ENCODE results near the gene RNF220.

The RNF220 gene

DNA sequence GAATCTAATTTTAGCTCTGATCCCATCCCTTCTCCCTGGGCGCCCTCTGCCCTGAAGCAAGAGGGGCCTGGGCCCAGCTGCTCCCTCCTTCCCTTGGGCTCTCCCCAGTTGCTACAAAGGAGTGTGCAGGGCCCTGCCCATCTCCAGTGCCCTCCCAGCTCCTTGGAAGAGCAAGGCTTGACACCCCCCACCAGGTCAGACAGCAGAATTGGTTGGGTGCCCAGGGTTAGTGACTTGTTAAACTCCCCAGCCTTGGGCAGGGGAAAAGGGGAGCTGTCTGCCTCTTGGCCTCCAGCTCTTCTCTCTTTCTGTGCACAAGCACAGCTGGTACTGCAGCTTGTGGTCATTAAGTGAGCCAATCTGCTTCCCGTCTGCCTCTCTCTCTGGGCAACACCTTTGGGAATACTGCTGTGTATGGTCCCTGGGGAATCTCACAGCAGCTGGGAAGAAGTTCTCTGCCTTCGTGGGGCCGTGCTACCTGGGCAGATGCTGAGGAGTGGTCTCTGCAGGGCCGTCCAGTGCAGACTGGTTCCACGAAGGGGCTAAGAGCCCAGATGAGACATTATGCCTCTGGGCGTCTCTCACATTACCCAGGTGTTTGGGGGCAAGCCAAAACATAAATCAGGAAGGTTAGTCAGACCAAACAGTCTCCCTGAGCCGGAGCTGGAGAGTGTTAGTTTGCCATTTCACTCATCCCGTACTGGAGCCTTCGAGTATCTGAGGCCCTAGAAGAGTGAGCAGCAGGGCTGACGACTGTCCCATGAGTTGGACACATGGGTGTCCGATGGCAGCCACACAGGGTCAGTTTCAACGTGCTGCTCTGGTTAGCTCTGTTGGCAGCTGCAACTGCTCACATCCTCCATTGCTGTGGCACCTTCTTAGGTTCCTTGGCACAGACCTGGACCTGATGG lies 231.9 kb downstream of the RNF220 start:
- no peak for DNase-seq (ENCODE audit: low read depth in 2 of 2)

DNA sequence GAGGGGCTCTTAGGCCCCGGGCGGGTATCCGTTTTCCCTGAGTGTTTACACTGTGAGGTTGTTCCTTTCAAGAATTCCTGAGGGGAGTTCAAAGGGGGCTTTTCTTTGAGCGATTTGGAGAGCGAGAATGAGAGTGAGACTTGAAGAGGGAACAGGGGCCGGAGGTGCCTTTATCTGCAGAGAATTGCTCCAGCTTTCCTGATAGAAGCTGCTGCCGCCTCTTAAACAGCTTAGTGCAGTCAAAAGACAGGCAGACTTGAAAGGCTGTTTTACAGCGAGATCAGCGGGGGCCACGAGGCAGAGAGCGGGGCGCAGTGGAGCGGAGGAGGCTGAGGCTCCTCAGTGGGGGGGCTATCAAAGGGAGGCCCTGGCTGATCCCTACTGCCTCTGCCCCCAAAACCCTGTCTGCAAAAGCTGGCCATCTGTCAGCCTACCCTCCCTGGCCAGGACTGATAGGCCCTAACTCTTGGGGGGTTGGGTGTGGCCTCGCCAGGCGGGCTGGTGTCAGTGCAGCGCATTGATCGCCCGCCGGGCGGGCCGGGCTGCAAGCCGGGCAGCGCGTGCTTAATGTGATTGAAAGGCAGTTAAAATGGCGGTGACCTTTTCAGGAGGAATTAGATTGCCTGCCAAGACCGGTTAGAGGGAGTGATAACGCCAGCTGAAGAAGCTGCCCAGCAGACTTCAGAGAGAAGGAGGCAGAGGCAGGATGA lies 232.8 kb downstream of the RNF220 start:
- no peak for DNase-seq (ENCODE audit: low read depth in 2 of 2)

DNA sequence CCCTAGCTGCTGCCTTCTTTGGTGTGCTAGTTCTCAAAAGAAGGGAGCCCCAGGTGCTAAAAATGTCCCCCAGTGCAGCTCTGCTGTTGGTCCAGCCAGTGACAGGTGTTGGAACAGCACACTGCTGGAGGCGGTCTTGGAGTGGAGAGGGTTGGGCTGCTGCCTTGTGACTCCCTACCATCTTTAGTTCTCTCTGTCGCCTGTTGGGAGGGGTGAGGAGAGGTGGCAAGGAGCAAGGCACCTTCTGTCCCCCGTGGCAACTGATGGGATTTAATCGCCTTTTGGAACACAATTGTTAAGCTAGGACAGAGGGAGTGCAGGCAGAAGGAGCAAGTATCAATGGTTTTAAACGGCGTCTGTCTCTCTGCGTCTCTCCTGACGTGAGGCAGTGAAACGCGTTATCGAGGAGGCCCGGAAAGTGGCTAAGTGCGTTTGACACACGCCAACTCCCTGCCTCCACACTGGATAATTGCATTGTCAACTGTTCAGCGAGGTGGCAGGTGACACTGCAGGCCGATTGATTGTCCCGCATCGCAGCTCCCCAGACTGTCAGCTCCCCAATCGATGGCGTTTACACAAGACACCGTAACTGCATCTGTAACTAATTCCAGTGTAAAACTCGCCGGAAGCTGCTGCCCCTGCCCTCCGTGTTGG lies 235.3 kb downstream of the RNF220 start:
- no peak for DNase-seq (ENCODE audit: low read depth in 2 of 2)

DNA sequence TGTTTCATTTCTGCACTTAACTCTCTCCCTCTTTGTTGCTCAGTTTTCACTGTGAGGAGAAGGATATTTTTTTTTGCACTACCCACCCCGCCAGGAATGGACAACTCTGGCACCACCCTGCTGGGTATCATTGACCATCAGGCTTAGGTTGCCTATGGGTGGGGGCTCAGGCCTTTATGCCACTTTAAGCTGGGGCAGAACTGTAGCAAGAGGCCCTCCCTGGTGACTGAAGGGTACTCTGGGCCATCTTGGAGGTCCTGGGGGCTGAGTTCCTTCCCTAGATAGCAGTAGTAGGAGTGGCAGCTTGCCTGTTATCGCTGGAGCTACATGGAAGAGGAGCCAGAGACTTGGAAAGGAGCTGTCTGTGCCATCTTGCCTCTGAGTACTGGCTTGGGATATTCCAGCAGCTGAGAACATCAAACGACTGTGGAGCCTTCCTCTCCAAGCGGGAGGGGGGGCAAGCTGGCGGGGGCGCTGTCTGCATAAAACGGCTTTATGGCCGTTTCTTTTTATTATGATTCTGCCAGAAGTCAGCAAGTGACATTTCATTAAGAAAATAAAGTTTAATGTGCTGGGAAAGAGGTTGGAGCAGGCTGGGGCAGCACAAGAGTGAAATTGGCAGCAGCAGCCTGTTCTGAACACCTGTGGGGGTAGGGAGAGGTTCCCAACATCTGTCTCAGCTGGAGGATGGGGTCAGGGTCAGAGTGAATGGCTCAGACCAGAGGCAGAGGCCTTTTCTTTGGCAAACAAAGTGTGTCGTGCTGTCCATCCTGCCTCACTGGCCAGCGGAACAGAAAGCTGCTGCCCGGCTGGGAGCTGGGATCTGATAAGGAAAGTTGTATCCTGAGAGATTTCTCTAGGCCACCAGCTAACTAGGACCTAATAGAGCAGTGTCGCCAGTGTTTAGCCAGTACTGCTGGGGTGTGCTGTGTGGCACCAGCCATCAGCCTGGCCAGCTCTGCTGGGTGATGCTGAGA lies 236.4 kb downstream of the RNF220 start:
- no peak for DNase-seq (ENCODE audit: low read depth in 2 of 2)

DNA sequence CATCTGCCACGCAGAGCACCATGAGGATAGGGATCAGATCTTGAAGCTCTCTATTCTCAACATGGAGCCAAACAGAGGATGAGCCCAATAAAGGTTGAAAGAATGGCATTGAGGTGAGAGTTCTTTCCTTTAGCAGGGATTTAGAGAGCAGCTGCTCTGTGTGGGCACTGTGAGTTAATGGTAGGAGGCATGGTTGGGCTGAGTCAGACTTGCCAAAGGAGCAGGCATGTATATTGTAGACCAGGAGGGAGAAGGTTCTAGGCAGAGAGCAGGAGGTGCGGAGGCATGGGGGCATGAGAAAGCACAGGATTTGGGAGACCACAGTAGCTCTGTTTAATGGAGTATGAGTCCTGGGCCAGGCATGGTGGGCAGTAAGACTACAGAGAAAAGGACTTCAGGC lies 237.2 kb downstream of the RNF220 start:
- DNase-seq (ENCODE audit: low read depth in 2 of 2) = no peak

DNA sequence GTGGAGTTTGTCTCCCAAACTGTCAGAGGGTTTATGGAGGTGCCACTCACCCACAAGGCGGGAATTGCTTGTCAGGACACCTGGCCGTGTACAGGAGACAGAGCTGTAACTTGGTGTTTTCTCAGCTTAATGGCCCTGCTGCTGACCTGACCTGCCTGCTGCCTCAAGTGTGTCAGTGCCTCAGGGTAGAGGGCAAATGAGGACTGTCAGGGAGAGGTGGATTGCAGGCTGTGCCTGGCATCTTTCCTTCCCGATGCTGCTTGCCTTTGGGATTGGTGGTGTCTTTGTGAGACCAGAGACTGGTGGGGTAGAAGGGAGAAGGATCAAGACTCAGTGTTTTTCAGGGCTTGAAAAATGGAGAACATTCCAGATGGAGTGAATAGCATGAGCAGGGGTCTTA lies 237.9 kb downstream of the RNF220 start:
- no peak for DNase-seq (ENCODE audit: low read depth in 2 of 2)

DNA sequence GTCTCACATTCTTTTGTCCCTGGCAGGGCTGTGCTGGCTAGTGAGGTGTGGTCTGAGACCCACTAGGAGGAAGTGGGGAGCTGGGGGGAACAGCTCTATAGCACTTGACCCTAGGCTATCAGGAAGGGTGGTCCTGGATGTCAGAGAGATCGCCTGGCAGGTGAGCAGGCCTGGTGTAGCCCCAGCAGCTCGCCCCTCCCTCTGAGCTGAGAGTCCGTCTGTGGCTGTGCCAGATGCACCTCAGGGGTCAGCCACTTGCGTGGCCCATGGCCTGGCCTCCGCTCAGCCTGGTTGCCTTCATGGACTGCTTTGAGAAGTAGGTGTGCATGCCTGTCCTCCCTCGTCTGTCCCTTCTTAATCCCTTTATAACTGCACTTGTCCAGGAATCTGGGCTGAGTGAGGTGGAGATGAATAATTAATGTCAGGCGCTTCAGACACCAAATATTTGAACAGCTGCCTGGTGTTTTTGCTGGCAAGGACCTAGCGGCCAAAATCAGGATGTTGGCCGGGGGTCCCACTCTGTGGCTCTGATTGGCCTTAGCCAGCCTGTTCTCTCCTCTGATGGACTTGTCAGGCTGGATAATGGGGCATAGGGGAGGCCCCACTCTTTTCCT lies 238.8 kb downstream of the RNF220 start:
- DNase-seq (ENCODE audit: low read depth in 2 of 2) = no peak

DNA sequence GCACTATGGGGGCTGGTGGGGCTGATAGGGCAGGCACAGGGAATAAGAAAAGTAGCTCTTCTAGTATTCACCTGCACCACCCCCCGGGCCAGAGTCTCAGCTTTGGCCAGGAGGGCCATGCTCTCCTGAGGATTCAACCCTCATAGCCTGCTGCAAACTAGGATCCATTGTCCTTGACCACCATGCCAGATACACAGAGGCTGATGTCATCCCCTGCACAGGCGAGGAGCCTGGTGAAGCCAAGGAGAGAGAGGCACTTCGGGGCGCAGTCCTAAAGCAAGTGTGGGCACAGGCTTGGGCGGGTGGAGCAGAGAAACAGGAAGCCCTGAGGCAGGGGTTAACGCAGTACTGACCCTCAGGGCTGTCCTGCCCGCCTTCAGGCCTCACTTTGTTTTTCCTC lies 239.8 kb downstream of the RNF220 start:
- DNase-seq (ENCODE audit: low read depth in 2 of 2) = no peak

DNA sequence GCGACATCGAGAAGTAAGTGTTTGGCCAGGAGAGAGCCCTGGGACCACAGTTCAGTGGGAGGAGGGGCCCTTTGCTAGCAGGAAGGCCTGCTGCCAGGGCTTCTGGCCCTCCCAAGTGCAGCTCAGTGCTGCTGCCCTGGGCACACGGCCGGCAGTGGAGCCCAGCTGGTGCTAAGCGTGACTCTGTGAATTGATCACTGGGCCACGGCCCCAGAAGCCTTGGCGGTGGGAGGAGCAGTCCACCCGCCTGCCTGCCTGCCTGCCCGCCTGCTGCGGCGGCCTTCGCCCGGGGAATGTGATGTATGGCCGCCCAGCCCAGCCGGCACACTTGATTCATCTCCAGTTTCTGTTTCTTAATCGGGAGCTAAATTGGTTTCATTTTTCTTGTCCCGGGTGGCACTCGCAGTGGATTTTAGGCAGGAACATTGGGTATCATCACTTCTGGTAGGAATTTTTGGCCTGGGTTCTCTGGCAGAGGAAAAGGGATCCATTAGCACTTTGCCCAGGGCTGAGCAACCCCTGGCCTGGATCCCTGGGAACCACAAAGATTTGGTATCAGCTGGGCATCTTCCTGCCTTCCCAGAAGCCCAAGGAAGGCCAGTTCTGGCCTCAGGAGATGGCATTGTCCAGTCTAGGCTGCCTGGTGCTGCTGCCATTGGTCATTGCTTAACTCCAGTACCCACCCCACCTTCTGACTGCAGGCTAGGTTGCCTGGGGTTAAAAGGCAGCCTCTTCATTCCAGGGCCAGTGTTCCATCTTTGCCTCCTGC lies 240.6 kb downstream of the RNF220 start:
- no peak for DNase-seq (ENCODE audit: low read depth in 2 of 2)

DNA sequence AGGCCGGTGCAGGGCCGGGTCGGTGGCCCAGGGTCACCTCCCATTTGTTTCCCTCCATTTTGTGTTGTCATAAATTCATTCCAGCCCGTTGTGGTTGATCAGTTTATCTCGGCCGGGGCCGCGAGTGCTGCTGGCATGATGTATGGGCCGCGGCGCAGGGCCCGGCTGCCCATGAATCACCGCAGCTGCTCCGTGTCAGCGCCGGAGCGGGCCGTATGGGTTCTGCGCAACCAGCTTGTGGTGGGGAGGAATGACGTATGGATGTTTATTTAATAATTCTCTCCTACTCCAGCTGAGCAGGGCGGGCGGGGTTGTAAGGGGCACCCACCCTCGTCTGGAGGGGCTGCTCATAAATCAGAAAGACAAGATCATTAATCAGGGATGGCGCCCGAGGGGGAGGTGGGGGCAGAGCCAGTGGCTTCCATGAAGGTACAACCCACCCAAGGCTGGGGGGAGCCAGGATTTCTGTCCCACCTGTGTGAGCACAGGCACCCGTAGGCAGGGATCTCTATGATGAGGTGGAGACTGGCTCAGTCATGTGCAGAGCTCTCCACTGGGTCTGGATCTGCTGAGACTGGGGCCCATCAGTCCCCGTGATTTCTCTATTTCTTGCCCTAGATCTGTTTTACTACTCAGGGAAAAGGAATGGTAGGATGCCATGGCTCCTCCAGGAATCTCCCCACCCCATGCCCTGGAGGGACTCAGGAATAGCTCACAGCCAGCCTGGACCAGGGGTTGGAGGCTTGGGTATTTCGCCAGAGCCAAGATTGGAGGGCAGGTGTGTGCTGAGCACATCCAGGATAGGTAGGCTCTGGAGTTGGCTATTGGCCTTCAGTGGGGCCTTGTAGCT lies 241.4 kb downstream of the RNF220 start:
- DNase-seq (ENCODE audit: low read depth in 2 of 2) = no peak

DNA sequence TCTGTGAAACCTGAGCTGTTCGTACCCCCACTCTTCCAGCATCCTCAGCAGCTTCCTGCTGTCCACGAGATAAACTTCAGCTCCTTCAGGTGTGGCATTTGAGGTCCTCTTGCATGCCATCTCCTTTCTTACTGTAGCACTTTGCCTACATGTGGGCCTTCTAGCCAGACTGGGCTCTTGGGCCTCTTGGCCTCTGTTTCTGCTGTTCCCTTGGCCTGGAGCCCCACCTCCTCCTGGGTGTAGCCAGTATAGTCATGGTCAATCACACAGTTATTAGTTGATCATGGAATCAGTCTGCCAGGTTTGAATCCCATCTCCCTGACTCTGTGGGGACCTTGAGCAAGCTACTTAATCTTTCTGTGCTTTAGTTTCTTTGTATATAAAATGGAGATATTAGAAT lies 242.8 kb downstream of the RNF220 start:
- no peak for DNase-seq (ENCODE audit: low read depth in 2 of 2)

DNA sequence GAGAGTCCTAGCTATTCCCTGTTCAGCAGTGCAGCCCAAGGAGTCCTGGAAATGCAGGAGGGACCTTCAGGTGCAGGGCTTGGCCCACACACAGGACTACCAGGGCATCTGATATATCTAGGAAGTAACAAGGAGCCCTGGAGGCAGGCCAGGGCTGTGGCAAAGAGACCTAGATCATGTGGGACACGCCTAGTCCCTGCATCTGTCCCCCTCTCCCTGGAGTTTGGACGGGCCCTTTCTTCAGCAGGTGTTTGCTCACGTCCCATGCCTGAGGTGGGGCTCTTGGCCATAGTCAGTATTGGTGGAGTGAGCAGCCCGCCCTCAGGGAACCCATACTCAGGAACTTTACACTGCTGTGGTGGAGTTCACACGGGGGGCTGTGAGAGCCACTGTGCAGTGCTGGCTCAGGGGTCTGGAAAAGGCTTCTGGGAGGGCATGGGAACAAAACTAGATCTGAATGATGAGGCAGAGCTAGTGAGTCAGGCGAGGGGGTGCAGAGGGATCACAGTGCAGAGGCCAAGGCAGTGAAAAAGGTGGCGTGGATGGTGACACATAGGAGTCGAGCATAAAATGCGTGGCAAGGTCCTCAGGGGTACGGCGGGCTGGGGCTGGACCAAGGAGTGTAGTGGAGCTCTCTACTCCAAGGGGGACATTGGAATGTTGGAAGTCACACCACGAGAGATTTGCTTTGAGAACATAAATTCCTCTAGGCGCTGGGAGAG lies 243.6 kb downstream of the RNF220 start:
- no peak for DNase-seq (ENCODE audit: low read depth in 2 of 2)

DNA sequence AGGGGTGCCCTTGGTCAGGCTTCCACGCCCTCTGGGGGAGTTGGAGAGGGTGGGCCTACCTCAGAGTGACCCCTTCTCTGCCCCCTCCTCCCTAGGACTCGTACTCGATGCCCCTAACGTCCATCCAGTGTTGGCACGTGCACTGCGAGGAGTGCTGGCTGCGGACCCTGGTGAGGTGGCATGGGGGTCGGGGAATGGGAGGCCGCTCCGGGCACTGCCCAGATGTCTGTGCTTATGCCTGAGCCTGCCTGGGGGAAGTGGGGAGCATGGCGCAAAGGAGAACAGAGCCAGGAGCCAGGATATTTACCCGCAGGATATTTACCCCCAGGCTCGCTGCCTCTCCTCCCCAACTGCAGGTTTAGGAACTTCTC lies 244.7 kb downstream of the RNF220 start:
- no peak for DNase-seq (ENCODE audit: low read depth in 2 of 2)

DNA sequence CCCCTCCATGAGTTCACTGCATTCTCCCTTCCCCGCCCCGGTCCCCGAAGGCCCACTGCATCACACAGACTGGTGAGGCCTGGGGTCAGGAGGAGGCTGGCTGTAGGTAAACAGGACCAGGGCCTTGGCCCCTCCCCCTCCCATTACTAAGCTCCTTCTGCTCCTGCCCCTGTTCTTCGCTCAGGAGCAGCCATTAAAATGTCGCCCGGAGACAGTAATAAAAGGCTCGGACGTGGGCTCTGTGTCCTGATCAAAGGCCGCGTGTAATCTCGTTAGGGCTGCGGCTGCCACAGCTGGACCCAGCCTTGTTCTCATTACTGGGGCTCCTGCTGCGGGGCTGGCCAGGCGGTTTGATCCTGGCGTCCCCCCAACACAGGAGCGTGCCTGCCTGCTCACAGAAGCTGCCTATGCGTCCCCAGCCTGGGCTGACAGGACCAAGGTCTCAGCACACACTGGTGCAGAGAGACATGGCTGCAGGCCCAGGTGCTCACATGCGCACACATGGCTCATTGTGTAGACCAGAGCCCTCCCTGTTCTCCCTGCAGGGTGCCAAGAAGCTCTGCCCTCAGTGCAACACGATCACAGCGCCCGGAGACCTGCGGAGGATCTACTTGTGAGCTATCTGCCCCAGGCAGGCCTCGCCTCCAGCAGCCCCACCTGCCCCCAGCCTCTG lies 245.2 kb downstream of the RNF220 start:
- no peak for DNase-seq (ENCODE audit: low read depth in 2 of 2)

DNA sequence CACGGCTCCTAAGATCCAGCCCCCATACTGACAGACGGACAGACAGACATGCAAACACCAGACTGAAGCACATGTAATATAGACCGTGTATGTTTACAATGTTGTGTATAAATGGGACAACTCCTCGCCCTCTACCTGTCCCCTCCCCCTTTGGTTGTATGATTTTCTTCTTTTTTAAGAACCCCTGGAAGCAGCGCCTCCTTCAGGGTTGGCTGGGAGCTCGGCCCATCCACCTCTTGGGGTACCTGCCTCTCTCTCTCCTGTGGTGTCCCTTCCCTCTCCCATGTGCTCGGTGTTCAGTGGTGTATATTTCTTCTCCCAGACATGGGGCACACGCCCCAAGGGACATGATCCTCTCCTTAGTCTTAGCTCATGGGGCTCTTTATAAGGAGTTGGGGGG lies 246.0 kb downstream of the RNF220 start:
- DNase-seq (ENCODE audit: low read depth in 2 of 2) = no peak

DNA sequence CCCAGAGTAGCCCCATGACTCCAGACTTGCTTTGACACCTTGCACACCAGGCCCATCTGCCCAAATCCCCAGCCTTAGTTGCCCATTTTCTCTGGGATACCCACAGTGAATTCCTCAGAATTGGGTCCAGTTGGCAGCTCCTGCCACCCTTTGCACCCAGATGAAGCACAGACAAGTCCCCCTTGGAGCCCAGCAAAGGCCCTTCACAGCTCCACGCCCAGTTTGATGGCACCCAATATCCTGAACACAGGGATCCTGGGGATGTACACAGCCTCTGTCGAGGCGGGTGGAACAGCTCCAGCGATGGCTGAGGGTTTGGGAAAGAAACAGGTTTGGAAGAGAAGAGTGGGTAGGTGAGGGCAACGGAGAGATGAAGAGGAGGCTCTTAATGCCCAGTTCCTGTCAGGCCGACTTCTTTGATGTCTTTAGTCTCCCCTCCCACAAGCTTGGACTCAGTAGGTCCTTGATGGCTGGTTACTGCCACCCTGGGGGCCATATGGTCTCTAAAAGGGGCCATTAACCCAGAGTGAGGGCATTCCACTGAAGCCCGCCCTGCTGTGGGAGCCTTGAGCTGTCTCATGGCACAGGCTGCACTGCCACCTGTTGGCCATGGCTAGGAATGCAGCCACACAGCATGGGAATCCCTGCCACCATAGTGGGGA lies 247.5 kb downstream of the RNF220 start:
- peak; percentile 55 to 57 for DNase-seq (ENCODE audit: low read depth in 2 of 2)

DNA sequence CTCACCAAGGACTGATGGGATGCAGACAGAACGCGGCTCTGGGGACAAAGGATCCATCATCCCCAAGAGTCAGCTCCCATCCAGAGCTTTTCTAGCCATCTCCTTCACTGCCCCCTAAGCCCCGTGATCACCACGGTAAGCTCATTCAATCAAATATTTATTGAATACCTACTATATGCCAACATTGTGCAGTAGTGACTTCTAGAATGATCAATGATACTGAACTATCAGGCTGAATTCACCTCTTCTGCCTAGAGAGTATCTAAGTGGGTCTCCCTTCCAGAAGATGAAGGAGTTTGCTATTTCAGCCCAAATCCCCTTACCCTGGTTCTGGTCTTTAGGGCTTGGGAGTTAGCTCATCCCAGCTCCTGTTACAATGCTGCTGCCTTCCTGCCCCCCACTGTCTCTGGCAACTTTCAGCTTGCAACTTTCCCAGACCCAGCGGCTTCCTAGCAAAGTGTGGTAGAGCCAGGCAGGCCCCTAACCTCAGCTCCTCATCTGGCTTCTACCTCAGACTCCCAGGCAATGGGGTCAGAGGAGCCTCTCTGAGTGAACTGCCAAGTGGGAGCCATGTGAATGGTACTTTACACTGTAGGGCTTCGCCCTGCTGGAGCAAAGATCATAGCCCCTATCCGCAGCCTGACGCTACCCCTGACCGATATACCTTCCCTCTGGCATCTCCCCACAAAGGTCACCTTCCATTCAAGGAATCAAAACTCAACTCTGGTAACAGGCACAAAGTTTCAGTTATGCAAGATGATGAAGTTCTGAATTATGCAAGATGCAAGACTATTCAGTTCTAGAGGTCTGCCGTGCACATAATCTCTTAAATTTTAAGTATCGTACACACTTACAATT lies 248.3 kb downstream of the RNF220 start:
- DNase-seq (ENCODE audit: low read depth in 2 of 2) = no peak
